Stromal cell of bone marrow (primary cell): ENCODE results near the gene PALLD.
"Not testable (repeated sequence)": the region's sequence is repeated elsewhere in the genome, so short reads cannot be mapped to it uniquely, and the experiment has no call there.

Experiments
- DNase-seq: peaks from one replicate; pipeline ENCODE4 v3.0.0-alpha.2; 2012; ENCODE audit warnings: low read depth

PALLD gene

GRCh38 chr4:168491563-168491962 lies 5.3 kb upstream of the PALLD start:
- DNase-seq: no peak

- no peak for DNase-seq
These were observed 1.4 kb downstream of the PALLD start for GRCh38 chr4:168498251-168498650.

- no peak for DNase-seq
These were observed 2.4 kb downstream of the PALLD start for GRCh38 chr4:168499241-168499640.

GRCh38 chr4:168501407-168501806 lies 4.6 kb downstream of the PALLD start:
- DNase-seq: no peak

- DNase-seq: no peak
These were observed 6.0 kb downstream of the PALLD start for GRCh38 chr4:168502861-168503260.

- no peak for DNase-seq
These were observed 7.0 kb downstream of the PALLD start for GRCh38 chr4:168503652-168504362.

GRCh38 chr4:168504526-168504925 lies 7.7 kb downstream of the PALLD start:
- no peak for DNase-seq

GRCh38 chr4:168506014-168506413 lies 9.2 kb downstream of the PALLD start:
- DNase-seq: no peak

- DNase-seq: no peak
These were observed 10.4 kb downstream of the PALLD start for GRCh38 chr4:168507178-168507815.

- DNase-seq: no peak
These were observed 11.8 kb downstream of the PALLD start for GRCh38 chr4:168508683-168509082.

- no peak for DNase-seq
These were observed 12.9 kb downstream of the PALLD start for GRCh38 chr4:168509786-168510185.

GRCh38 chr4:168511780-168512489 lies 15.1 kb downstream of the PALLD start:
- no peak for DNase-seq

GRCh38 chr4:168513826-168514225 lies 17.0 kb downstream of the PALLD start:
- DNase-seq: not testable (repeated sequence)

GRCh38 chr4:168514249-168514852 lies 17.5 kb downstream of the PALLD start:
- peak; percentile 32 for DNase-seq

GRCh38 chr4:168515222-168516011 lies 18.6 kb downstream of the PALLD start:
- DNase-seq: no peak

- no peak for DNase-seq
These were observed 20.0 kb downstream of the PALLD start for GRCh38 chr4:168516841-168517240.

GRCh38 chr4:168519576-168519975 lies 22.7 kb downstream of the PALLD start:
- no peak for DNase-seq

- no peak for DNase-seq
These were observed 24.9 kb downstream of the PALLD start for GRCh38 chr4:168521721-168522120.

GRCh38 chr4:168522356-168522755 lies 25.5 kb downstream of the PALLD start:
- no peak for DNase-seq

- DNase-seq: no peak
These were observed 26.1 kb downstream of the PALLD start for GRCh38 chr4:168522829-168523489.

- no peak for DNase-seq
These were observed 27.2 kb downstream of the PALLD start for GRCh38 chr4:168524006-168524405.
